Natural killer cell (primary cell): ENCODE data around the gene DCDC2C. TPM values are rescaled to one million over a fixed set of nuclear protein-coding genes. Genes with fewer than 3 reads are reported as not detected.

Source experiments
- ATAC-seq, 3 donors: fragments of 150-1000 bp in 2 of 3; fragments of 200-7000 bp in 1 of 3; cut with Tn5 transposase; 1 replicate in 1 of 3; 2 replicates in 2 of 3; pipeline ENCODE4 v1.10.0; 2021; ENCODE audit warnings: mild to moderate bottlenecking in 2 of 3, moderate library complexity in 2 of 3
- DNase-seq, 2 donors: peaks; one replicate each; pipeline versions ENCODE4 v3.0.0 to v3.0.0-alpha.2; 2013 to 2021; ENCODE audit warnings: mixed read lengths in 1 of 2
- H3K27ac ChIP-seq: one replicate; pipeline ENCODE4 v1.5.1; 2013; ENCODE audit warnings: mild to moderate bottlenecking, low read length
- H3K27me3 ChIP-seq: one replicate; pipeline ENCODE4 v1.6.1; 2013; ENCODE audit warnings: low read length; ENCODE audit not compliant: control insufficient read depth, insufficient read depth
- H3K36me3 ChIP-seq: one replicate; pipeline ENCODE4 v1.6.1; 2013; ENCODE audit warnings: low read length; ENCODE audit not compliant: control insufficient read depth, insufficient read depth
- H3K4me1 ChIP-seq: one replicate; pipeline ENCODE4 v1.6.1; 2013; ENCODE audit warnings: low read length; ENCODE audit not compliant: control insufficient read depth, insufficient read depth
- H3K4me3 ChIP-seq: one replicate; pipeline ENCODE4 v1.5.1; 2013; ENCODE audit warnings: low read length
- H3K9me3 ChIP-seq: one replicate; pipeline ENCODE4 v1.6.1; 2013; ENCODE audit warnings: low read length; ENCODE audit not compliant: control insufficient read depth, insufficient read depth
- H3K27ac Mint-ChIP-seq, 2 donors: one replicate each; pipeline ENCODE4 v1.8.0; 2022; ENCODE audit warnings: mild to moderate bottlenecking in 2 of 2, mixed read lengths in 2 of 2, moderate library complexity in 1 of 2
- H3K27me3 Mint-ChIP-seq, 2 donors: one replicate each; pipeline ENCODE4 v1.8.0; 2022; ENCODE audit warnings: low read depth in 2 of 2, mixed read lengths in 2 of 2
- H3K36me3 Mint-ChIP-seq: one replicate; pipeline ENCODE4 v1.8.0; 2022; ENCODE audit warnings: mixed read lengths
- H3K4me1 Mint-ChIP-seq, 2 donors: one replicate each; pipeline ENCODE4 v1.8.0; 2022; ENCODE audit warnings: mixed read lengths in 2 of 2
- H3K4me3 Mint-ChIP-seq: one replicate; pipeline ENCODE4 v1.8.0; 2022; ENCODE audit warnings: mild to moderate bottlenecking, moderate library complexity, mixed read lengths
- H3K9me3 Mint-ChIP-seq, 2 donors: one replicate each; pipeline ENCODE4 v1.8.0; 2022; ENCODE audit warnings: mixed read lengths in 2 of 2
- CTCF ChIP-seq: fragments of 200-600 bp; IDR thresholded peaks from one replicate; pipeline ENCODE4 v1.8.0; 2022; ENCODE audit warnings: antibody characterized with exemption
- WGBS: methylation state at CpG from one replicate; pipeline ENCODE4 v1.1.7; 2013; ENCODE audit warnings: missing lambda C conversion rate; ENCODE audit not compliant: insufficient coverage; 5-methylcytosine and 5-hydroxymethylcytosine counted together
- intact Hi-C: fragments of 100-400 bp; cut with micrococcal nuclease; formaldehyde crosslinking; loops from one replicate; pipeline ENCODE4 v1.14.2; 2022
- total RNA-seq, 4 donors: library from RNA; stranded (reverse); fragments of 120-200 nt in 1 of 4; gene quantifications; one replicate each; pipeline versions ENCODE4 v1.2.3 to v1.2.4, GENCODE V29; 2013 to 2022

The DCDC2C gene
- total RNA-seq, 3 donors from 2014 or later (not counting 1 experiment from before 2014, with no cell fraction given) = not detected

DNA sequence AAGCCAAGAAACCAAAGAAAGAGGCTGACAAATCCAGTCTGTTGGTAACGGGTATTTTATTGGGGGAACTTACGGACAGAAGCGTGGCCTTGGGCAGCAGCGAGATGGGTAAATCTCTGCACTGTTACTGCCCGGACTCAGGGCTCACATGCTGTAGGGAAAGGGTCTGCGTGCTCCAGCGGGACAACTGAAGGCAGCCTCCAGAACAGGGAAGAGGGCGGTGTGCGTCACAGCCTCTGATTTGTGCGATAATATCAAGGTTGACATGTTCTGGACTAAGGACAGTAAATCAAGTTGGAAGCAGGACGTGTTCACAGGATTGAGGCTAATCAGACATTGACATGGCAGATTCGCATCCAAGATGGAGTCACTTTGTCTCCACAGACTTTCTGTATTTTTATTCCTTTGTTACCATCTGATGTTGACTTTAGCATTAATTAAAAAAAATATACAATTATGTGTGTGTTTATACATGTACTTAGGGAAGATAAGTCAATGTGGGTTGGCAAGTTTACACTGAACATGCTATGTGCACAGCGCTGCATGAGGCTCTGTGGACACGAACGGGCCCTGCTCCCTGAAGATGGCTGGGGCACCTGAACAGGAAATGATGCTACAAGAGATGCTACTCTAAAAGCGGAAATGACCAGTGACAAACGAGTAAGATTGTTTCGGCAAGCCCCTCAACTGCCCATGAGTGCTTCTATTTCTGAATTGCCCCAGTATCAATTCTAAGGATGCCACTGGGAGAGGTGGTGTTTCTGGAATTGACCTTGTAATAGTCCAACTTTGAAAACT is 22.6 kb upstream of the DCDC2C start:
- Mint-ChIP-seq H3K4me1 (no peaks in the 10 kb centered on the region), H3K4me3 (no peak overlapping the region), H3K36me3 (no peaks in the 10 kb centered on the region), H3K27me3 (peaks cover 0 to 3% of the 10 kb centered on the region in 2 donors), H3K27ac (no peak overlapping the region), H3K9me3 (no peaks in the 10 kb centered on the region)
- no peak for ATAC-seq
- intact Hi-C loops = no loop called here
- Histone ChIP-seq H3K4me3 (no peak overlapping the region), H3K27me3 (no peaks in the 10 kb centered on the region), H3K36me3 (no peaks in the 10 kb centered on the region), H3K9me3 (no peaks in the 10 kb centered on the region), H3K4me1 (no peaks in the 10 kb centered on the region), H3K27ac (no peak overlapping the region)
- no peak for TF ChIP-seq CTCF
- WGBS = 89% methylated on average over 18 of the region's 18 CpGs
- DNase-seq = no peak

DNA sequence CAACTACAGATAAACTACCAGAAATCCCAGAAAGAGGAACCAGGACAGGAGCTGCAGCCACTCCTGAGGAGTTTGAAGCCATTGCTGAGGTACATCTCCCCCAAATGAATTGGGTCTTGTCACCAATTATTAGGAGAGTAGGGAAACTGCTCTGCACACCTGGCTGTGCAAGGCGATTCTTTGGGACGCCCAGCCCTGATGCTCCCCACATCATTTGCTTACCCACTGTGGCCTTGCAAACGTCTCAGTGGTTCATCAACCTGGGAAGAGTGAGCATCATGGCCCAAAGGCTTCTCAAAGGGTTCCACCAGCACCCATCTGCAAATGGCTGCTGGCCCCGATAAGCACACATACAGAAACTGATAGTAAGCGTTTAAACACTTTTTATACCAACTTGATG is 21.8 kb upstream of the DCDC2C start:
- Histone ChIP-seq H3K4me1 (no peaks in the 10 kb centered on the region), H3K36me3 (no peaks in the 10 kb centered on the region), H3K4me3 (no peak overlapping the region), H3K27ac (no peak overlapping the region), H3K9me3 (no peaks in the 10 kb centered on the region), H3K27me3 (no peaks in the 10 kb centered on the region)
- no peak for ATAC-seq
- Mint-ChIP-seq H3K9me3 (no peaks in the 10 kb centered on the region), H3K36me3 (no peaks in the 10 kb centered on the region), H3K4me3 (no peak overlapping the region), H3K27ac (no peak overlapping the region), H3K4me1 (no peaks in the 10 kb centered on the region), H3K27me3 (peaks cover 0 to 3% of the 10 kb centered on the region in 2 donors)
- no peak for DNase-seq
- 86% methylated on average over 4 of the region's 5 CpGs for WGBS
- intact Hi-C loops = no loop called here
- TF ChIP-seq CTCF = no peak

DNA sequence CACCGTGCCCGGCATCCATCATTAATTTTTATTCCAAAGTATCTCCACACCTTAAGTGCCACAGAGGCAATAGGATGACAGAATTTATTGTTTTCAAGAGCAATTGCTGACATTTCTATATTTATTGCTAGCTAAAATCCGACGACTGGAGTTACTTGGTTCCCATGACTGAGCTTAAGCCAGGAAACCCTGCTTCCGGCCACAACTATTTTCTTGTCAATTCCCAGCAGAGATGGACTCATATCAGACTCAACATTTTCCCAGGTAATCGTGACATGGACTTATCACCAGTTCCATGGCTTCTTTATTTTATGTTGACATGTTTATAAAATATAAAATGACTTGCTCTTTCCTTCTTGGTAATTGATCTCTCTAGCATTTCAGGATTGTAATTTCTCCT is 20.6 kb upstream of the DCDC2C start:
- ATAC-seq (no peak), DNase-seq (no peak)
- no peak overlapping the region for H3K27ac ChIP-seq
- H3K9me3 ChIP-seq = no peaks in the 10 kb centered on the region
- Mint-ChIP-seq H3K27ac (no peak overlapping the region), H3K4me1 (no peaks in the 10 kb centered on the region), H3K4me3 (no peak overlapping the region), H3K27me3 (peaks cover 0 to 3% of the 10 kb centered on the region in 2 donors), H3K9me3 (no peaks in the 10 kb centered on the region), H3K36me3 (no peaks in the 10 kb centered on the region)
- TF ChIP-seq CTCF = no peak
- no peak overlapping the region for H3K4me3 ChIP-seq
- H3K4me1 ChIP-seq = no peaks in the 10 kb centered on the region
- no peaks in the 10 kb centered on the region for H3K36me3 ChIP-seq
- intact Hi-C loops = no loop called here
- no peaks in the 10 kb centered on the region for H3K27me3 ChIP-seq
- 62% methylated on average over 5 of the region's 6 CpGs for WGBS
